ENCODE results near the gene MSH3. TPM values are rescaled to one million over a fixed set of nuclear protein-coding genes. Genes with fewer than 3 reads are reported as not detected.

The MSH3 gene
- total RNA-seq, 2 donors from 2014 or later: 6.8 to 9.9 TPM

GRCh38 chr5:80668016-80668969 is 13.8 kb downstream of the MSH3 start:
- Histone ChIP-seq H3K27ac (no peak overlapping the region), H3K9me3 (no peaks in the 10 kb centered on the region), H3K4me1 (no peaks in the 10 kb centered on the region), H3K4me3 (no peak overlapping the region), H3K36me3 (peaks cover 7% of the 10 kb centered on the region), H3K27me3 (no peaks in the 10 kb centered on the region)
- TF ChIP-seq CTCF (IDR thresholded peaks at IDR 0.05): no peak
- no peak for DNase-seq (ENCODE audit: low spot score)

- Histone ChIP-seq H3K36me3 (peaks cover 8% of the 10 kb centered on the region), H3K4me3 (no peak overlapping the region), H3K27ac (no peak overlapping the region), H3K9me3 (no peaks in the 10 kb centered on the region), H3K27me3 (no peaks in the 10 kb centered on the region), H3K4me1 (no peaks in the 10 kb centered on the region)
- peak; percentile 80 for DNase-seq (ENCODE audit: low spot score)
- peak; percentile 57 to 81 for TF ChIP-seq CTCF (IDR thresholded peaks at IDR 0.05)
Observed at GRCh38 chr5:80672140-80672736, 17.8 kb downstream of the MSH3 start.

- Histone ChIP-seq H3K36me3 (peaks cover 19% of the 10 kb centered on the region), H3K27ac (no peak overlapping the region), H3K4me1 (no peaks in the 10 kb centered on the region), H3K27me3 (no peaks in the 10 kb centered on the region), H3K4me3 (no peak overlapping the region), H3K9me3 (no peaks in the 10 kb centered on the region)
- no peak for TF ChIP-seq CTCF (IDR thresholded peaks at IDR 0.05)
- no peak for DNase-seq (ENCODE audit: low spot score)
Observed at GRCh38 chr5:80676706-80677105, 22.3 kb downstream of the MSH3 start.

DNA sequence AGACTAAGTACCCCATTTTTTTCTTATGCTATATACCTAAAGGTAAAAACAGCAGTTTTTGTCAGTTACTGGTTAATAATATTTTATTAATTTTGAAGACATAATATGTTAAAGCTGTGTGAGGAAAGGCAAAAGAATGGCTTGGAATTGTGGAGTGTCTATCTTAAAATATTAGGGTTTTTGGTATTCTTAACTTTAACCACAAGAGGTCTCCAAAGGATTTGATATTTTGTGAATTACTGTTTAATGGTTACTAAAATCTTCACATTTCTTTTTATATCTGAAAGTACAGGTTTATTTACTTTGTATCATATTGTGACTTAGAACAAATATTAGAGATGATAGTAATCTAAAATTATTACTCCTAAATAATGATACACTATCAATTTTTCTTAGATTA is 32.3 kb downstream of the MSH3 start:
- H3K36me3 ChIP-seq: no peaks in the 10 kb centered on the region

More for the DNA sequence above, 32.3 kb downstream of the MSH3 start:
- H3K4me1 ChIP-seq: no peaks in the 10 kb centered on the region
- DNase-seq (ENCODE audit: low spot score): no peak
- no peaks in the 10 kb centered on the region for H3K27me3 ChIP-seq
- TF ChIP-seq CTCF (IDR thresholded peaks at IDR 0.05): peak in 1 of 2 donors; percentile 51
- no peaks in the 10 kb centered on the region for H3K9me3 ChIP-seq
- no peak overlapping the region for H3K4me3 ChIP-seq
- H3K27ac ChIP-seq: no peak overlapping the region

All from right atrium auricular region (tissue), 2 donors.